ENCODE measurements around the gene PCDHGC4.

GRCh38 chr5:141528291-141528984 lies 43.6 kb downstream of the PCDHGC4 start:
- TF ChIP-seq CTCF (IDR thresholded peaks at IDR 0.05), result no peak
- no peak for TF ChIP-seq POLR2AphosphoS5 (IDR thresholded peaks at IDR 0.05)
- no peak for TF ChIP-seq EP300 (IDR thresholded peaks at IDR 0.05)

All from upper lobe of left lung (tissue), 4 donors.